Ramos (cell line): ENCODE data around the gene CDK6.

Experiments
- in situ Hi-C: fragments of 300-500 bp; cut with MboI; formaldehyde crosslinking; loops from one replicate; pipeline ENCODE4 v1.14.3; 2022; ENCODE audit warnings: low sequenced_read_pairs; ENCODE audit not compliant: unreplicated experiment

Gene CDK6

GRCh38 chr7:92582948-92583347 is 253.4 kb downstream of the CDK6 start:
- in situ Hi-C loops: no loop called here

- in situ Hi-C loops: no loop called here
These were observed 260.1 kb downstream of the CDK6 start for GRCh38 chr7:92576296-92576695.

DNA sequence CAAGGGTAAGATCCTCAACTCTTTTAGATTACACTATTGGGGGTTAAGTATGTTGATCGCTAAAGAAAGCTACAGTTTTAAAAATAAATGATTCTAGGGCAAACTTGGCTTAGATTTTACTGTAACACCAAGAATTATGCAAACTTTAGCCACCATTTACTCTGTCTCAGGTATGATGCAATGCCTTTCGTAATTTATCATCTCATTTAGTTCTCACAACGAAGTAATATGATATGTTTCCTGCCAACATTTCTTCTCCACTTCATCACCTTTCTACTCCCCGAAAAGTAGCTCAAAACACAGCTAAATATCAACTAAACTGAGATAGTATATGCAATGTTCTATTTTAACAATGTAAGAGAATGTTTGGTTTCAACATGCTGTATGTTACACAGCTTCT is 267.2 kb downstream of the CDK6 start:
- in situ Hi-C loops: no loop called here

- in situ Hi-C loops: no loop called here
These were observed 268.9 kb downstream of the CDK6 start for GRCh38 chr7:92567460-92567859.

GRCh38 chr7:92563345-92563744 is 273.0 kb downstream of the CDK6 start:
- in situ Hi-C loops: no loop called here

- in situ Hi-C loops: no loop called here
These were observed 275.8 kb downstream of the CDK6 start for GRCh38 chr7:92560602-92561001.

DNA sequence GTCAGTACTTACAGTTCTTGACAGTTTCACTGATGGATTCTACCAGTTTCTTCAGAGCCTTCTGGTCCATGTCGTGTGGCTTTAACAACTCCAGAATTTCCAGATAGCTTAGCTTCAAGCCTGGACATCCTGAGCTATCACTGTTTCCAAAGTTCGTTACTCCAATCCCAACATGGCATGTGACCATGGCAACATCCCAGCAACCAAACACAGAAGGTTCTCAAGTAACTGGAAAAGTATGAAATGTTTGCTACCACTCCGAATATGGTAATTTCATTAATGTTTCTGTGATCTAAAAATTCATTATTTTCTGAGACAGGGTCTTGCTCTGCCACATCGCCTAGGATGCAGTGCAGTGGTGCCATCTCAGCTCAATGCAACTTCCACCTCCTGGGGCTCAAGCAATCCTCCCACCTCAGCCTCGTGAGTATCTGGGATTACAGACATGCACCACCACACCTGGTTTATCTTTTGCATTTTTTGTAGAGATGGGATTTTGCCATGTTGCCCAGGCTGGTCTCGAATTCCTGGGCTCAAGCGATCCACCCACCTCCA is 278.5 kb downstream of the CDK6 start:
- in situ Hi-C loops: no loop called here

- in situ Hi-C loops: no loop called here
These were observed 279.1 kb downstream of the CDK6 start for GRCh38 chr7:92557249-92557648.
